ENCODE results near the gene REXO1. TPM values are rescaled to one million over a fixed set of nuclear protein-coding genes. Genes with fewer than 3 reads are reported as not detected.
A peak's percentile ranks its signal among the peaks of the same experiment; 100 is the strongest.

Gene REXO1
- total and polyA plus RNA-seq, 9 of the 15 experiments (the other 6 are each of a cell fraction or from before 2014, with no cell fraction given) = 0.04 to 63.3 (median 15.8) TPM

GRCh38 chr19:1773184-1773583 is 75.1 kb downstream of the REXO1 start:
- 3% methylated on average over 8 of the region's 8 CpGs for WGBS (ENCODE audit: insufficient coverage, low coverage, missing lambda C conversion rate)
- Histone ChIP-seq H3K9ac (ENCODE audit: insufficient read depth in 1 of 2, low read depth in 2 of 2, low read length in 2 of 2) (no peak overlapping the region), H3K27me3 (ENCODE audit: control insufficient read depth in 2 of 2, insufficient read depth in 2 of 2, low read length in 2 of 2) (peaks cover 0 to 19% of the 10 kb centered on the region in 2 experiments; a peak in 2 of 5 replicates), H3K9me1 (ENCODE audit: control insufficient read depth, insufficient read depth, low read length) (no peaks in the 10 kb centered on the region), H2AFZ (ENCODE audit: low read depth, low read length) (no peak overlapping the region), H3K27ac (ENCODE audit: extremely low read depth, low read depth, low read length) (no peak overlapping the region), H3K4me3 (no peak overlapping the region), H3K4me2 (ENCODE audit: insufficient read depth, low read length) (no peak overlapping the region), H3K79me2 (ENCODE audit: control insufficient read depth, insufficient read depth, low read length) (no peaks in the 10 kb centered on the region), H3K9me3 (replicated peaks; ENCODE audit: control insufficient read depth, insufficient read depth, low read depth, low read length) (peaks cover 11% of the 10 kb centered on the region), H3K4me1 (replicated peaks in 1 of 2; ENCODE audit: control insufficient read depth in 2 of 2, insufficient read depth in 2 of 2, low read length in 2 of 2) (peaks cover 0 to 29% of the 10 kb centered on the region in 2 experiments; a peak in 3 of 5 replicates), H4K20me1 (replicated peaks; ENCODE audit: control insufficient read depth, insufficient read depth, low read length) (no peaks in the 10 kb centered on the region), H3K36me3 (ENCODE audit: control insufficient read depth, insufficient read depth, low read length) (no peaks in the 10 kb centered on the region)
- BruUV-seq (replicated peaks) = no TSS peak
- ATAC-seq (no peak), FAIRE-seq (peak; percentile 81), DNase-seq (ENCODE audit: extremely low read depth in 1 of 4, low spot score in 3 of 4) (peak in 1 of 4 experiments; percentile 43)
- CTCF ChIA-PET (ENCODE audit: low intra/inter-chr PET ratio) = interaction anchor here (1.0 to 1.4 kb wide), 2 partner anchors 23 to 101 kb away, joined by 3 to 4 read pairs; no protein-coding TSS in a partner anchor
- intact Hi-C loops (cut with micrococcal nuclease) = no loop called here
- in situ Hi-C loops (cut with MboI) = no loop called here
- POLR2A ChIA-PET = interaction anchor here (0.7 kb wide), 1 partner anchor 71 kb away, joined by 5 read pairs; no protein-coding TSS in a partner anchor
- no peak for TF ChIP-seq CHD4 (IDR thresholded peaks at IDR 0.05; ENCODE audit: insufficient read depth, insufficient replicate concordance, low read depth, low read length, poor library complexity, severe bottlenecking)
- no peak for TF ChIP-seq MTF1 (CRISPR knock-in tag; IDR thresholded peaks at IDR 0.05; ENCODE audit: borderline replicate concordance)
- TF ChIP-seq ZNF780A (CRISPR knock-in tag; IDR thresholded peaks at IDR 0.05) = no peak
- TF ChIP-seq MXD1 (CRISPR knock-in tag; IDR thresholded peaks at IDR 0.05; ENCODE audit: borderline replicate concordance, poor library complexity, severe bottlenecking) = no peak
- peak; percentile 14; the same call in 1 of the 2 replicates for TF ChIP-seq CREM (IDR thresholded peaks at IDR 0.05; ENCODE audit: low read depth)
- TF ChIP-seq CEBPG (CRISPR knock-in tag; IDR thresholded peaks at IDR 0.05) = no peak
- no peak for TF ChIP-seq CEBPG (tag; conservative IDR thresholded peaks at IDR 0.05 in 1 of 2, IDR thresholded peaks at IDR 0.05 in 1 of 2)
- no peak for TF ChIP-seq DNMT1 (IDR thresholded peaks at IDR 0.05)
- no peak for TF ChIP-seq CCAR2 (IDR thresholded peaks at IDR 0.05; ENCODE audit: low read depth, low read length)
- no peak for TF ChIP-seq POLR2AphosphoS2 (IDR thresholded peaks at IDR 0.05; ENCODE audit: low read length)
- no peak for TF ChIP-seq PRMT5 (CRISPR knock-in tag; IDR thresholded peaks at IDR 0.05)
- TF ChIP-seq BRD9 (IDR thresholded peaks at IDR 0.05; ENCODE audit: low read depth, partially characterized antibody) = no peak
- no peak for TF ChIP-seq ELF4 (CRISPR knock-in tag; IDR thresholded peaks at IDR 0.05)
- TF ChIP-seq VEZF1 (CRISPR knock-in tag; IDR thresholded peaks at IDR 0.05) = peak; percentile 35; the same call in 1 of the 2 replicates
- 0 out of 2 replicates have a peak, but pooled peaks have one; percentile 6 for TF ChIP-seq CBFA2T3 (IDR thresholded peaks at IDR 0.05)
- no peak for TF ChIP-seq AFF4 (CRISPR knock-in tag; IDR thresholded peaks at IDR 0.05)
- TF ChIP-seq HNRNPH1 (optimal IDR thresholded peaks at IDR 0.05; ENCODE audit: low read depth, low read length) = no peak
- no peak for TF ChIP-seq SP1 (CRISPR knock-in tag; IDR thresholded peaks at IDR 0.05)
- no peak for TF ChIP-seq SUPT5H (IDR thresholded peaks at IDR 0.05)

Data from K562 (cell line).